HEK293 (cell line): ENCODE data around the gene ALG12.
A peak's percentile ranks its signal among the peaks of the same experiment; 100 is the strongest.

Source experiments
- GFI1B ChIP-seq: fragments of 450-650 bp; formaldehyde crosslinking; IDR thresholded peaks from 2 replicates; pipeline ENCODE4 v1.5.1; 2016; ENCODE audit warnings: missing biosample characterization, missing genetic modification characterization
- GLIS2 ChIP-seq: fragments of 450-650 bp; formaldehyde crosslinking; IDR thresholded peaks from 2 replicates; pipeline ENCODE4 v1.5.1; 2016; ENCODE audit warnings: missing biosample characterization, missing genetic modification characterization
- HIC1 ChIP-seq: fragments of 450-650 bp; formaldehyde crosslinking; IDR thresholded peaks from 2 replicates; pipeline ENCODE4 v1.5.1; 2016; ENCODE audit warnings: missing biosample characterization, missing genetic modification characterization
- KLF17 ChIP-seq: fragments of 450-650 bp; formaldehyde crosslinking; IDR thresholded peaks from 2 replicates; pipeline ENCODE4 v1.5.1; 2016; ENCODE audit warnings: missing biosample characterization, missing genetic modification characterization
- KLF9 ChIP-seq: fragments of 450-650 bp; formaldehyde crosslinking; IDR thresholded peaks from 2 replicates; pipeline ENCODE4 v1.5.1; 2016; ENCODE audit warnings: missing biosample characterization, missing genetic modification characterization, low read depth
- PRDM10 ChIP-seq: fragments of 450-650 bp; formaldehyde crosslinking; IDR thresholded peaks from 2 replicates; pipeline ENCODE4 v1.5.1; 2016; ENCODE audit warnings: missing biosample characterization, missing genetic modification characterization
- RBAK ChIP-seq: fragments of 450-650 bp; formaldehyde crosslinking; IDR thresholded peaks from 2 replicates; pipeline ENCODE4 v1.5.1; 2016; ENCODE audit warnings: missing biosample characterization, missing genetic modification characterization
- YY1 ChIP-seq: fragments of 450-650 bp; formaldehyde crosslinking; IDR thresholded peaks from 2 replicates; pipeline ENCODE4 v1.5.1; 2018; ENCODE audit warnings: missing biosample characterization, missing genetic modification characterization
- ZBTB1 ChIP-seq: fragments of 450-650 bp; formaldehyde crosslinking; IDR thresholded peaks from 2 replicates; pipeline ENCODE4 v1.5.1; 2016; ENCODE audit warnings: missing biosample characterization, missing genetic modification characterization
- ZBTB11 ChIP-seq: fragments of 450-650 bp; formaldehyde crosslinking; conservative IDR thresholded peaks from 2 replicates; pipeline ENCODE4 v1.5.1; 2016; ENCODE audit warnings: low read depth, missing biosample characterization, missing genetic modification characterization
- ZEB2 ChIP-seq: fragments of 450-650 bp; formaldehyde crosslinking; IDR thresholded peaks from 2 replicates; pipeline ENCODE4 v1.5.1; 2016; ENCODE audit warnings: missing biosample characterization, missing genetic modification characterization
- ZFP69B ChIP-seq: fragments of 450-650 bp; formaldehyde crosslinking; IDR thresholded peaks from 2 replicates; pipeline ENCODE4 v1.5.1; 2016; ENCODE audit warnings: missing biosample characterization, missing genetic modification characterization
- ZNF2 ChIP-seq: fragments of 450-650 bp; formaldehyde crosslinking; IDR thresholded peaks from 2 replicates; pipeline ENCODE4 v1.5.1; 2016; ENCODE audit warnings: missing biosample characterization, missing genetic modification characterization
- ZNF311 ChIP-seq: fragments of 450-650 bp; formaldehyde crosslinking; IDR thresholded peaks from 2 replicates; pipeline ENCODE4 v1.5.1; 2017; ENCODE audit warnings: missing biosample characterization, missing genetic modification characterization, borderline replicate concordance
- ZNF366 ChIP-seq: fragments of 450-650 bp; formaldehyde crosslinking; conservative IDR thresholded peaks from 2 replicates; pipeline ENCODE4 v1.5.1; 2016; ENCODE audit warnings: missing biosample characterization, missing genetic modification characterization
- ZNF391 ChIP-seq: fragments of 450-650 bp; formaldehyde crosslinking; IDR thresholded peaks from 2 replicates; pipeline ENCODE4 v1.5.1; 2016; ENCODE audit warnings: low read depth, missing biosample characterization, missing genetic modification characterization, borderline replicate concordance
- ZNF398 ChIP-seq: fragments of 450-650 bp; formaldehyde crosslinking; IDR thresholded peaks from 2 replicates; pipeline ENCODE4 v1.5.1; 2017; ENCODE audit warnings: missing biosample characterization, missing genetic modification characterization
- ZNF449 ChIP-seq: fragments of 450-650 bp; formaldehyde crosslinking; IDR thresholded peaks from 2 replicates; pipeline ENCODE4 v1.5.1; 2017; ENCODE audit warnings: missing biosample characterization, mild to moderate bottlenecking, missing genetic modification characterization, moderate library complexity
- ZNF529 ChIP-seq: fragments of 450-650 bp; formaldehyde crosslinking; IDR thresholded peaks from 2 replicates; pipeline ENCODE4 v1.5.1; 2017; ENCODE audit warnings: missing genetic modification characterization, missing biosample characterization; ENCODE audit not compliant: insufficient replicate concordance
- ZNF610 ChIP-seq: fragments of 450-650 bp; formaldehyde crosslinking; IDR thresholded peaks from 2 replicates; pipeline ENCODE4 v1.5.1; 2016; ENCODE audit warnings: missing biosample characterization, missing genetic modification characterization, borderline replicate concordance
- ZNF747 ChIP-seq: fragments of 450-650 bp; formaldehyde crosslinking; IDR thresholded peaks from 2 replicates; pipeline ENCODE4 v1.5.1; 2016; ENCODE audit warnings: missing biosample characterization, missing genetic modification characterization
- ZNF76 ChIP-seq: fragments of 450-650 bp; formaldehyde crosslinking; IDR thresholded peaks from 2 replicates; pipeline ENCODE4; 2016; ENCODE audit warnings: low read depth, missing biosample characterization, missing genetic modification characterization, borderline replicate concordance
- ZNF776 ChIP-seq: fragments of 450-650 bp; formaldehyde crosslinking; IDR thresholded peaks from 2 replicates; pipeline ENCODE4 v1.5.0; 2017; ENCODE audit warnings: missing biosample characterization, missing genetic modification characterization, borderline replicate concordance
- ZSCAN23 ChIP-seq: fragments of 450-650 bp; formaldehyde crosslinking; IDR thresholded peaks from 2 replicates; pipeline ENCODE4 v1.5.1; 2016; ENCODE audit warnings: missing biosample characterization, missing genetic modification characterization

The ALG12 gene

GRCh38 chr22:49852898-49853894 lies 65.0 kb downstream of the ALG12 start, which contains the start of gene ZBED4 (continued):
- no peak for TF ChIP-seq ZNF776 (tag by site-specific recombination)
- TF ChIP-seq ZNF747 (tag by site-specific recombination), result no peak
- TF ChIP-seq ZNF76, result peak; percentile 72; the same call in 1 of the 2 replicates
- TF ChIP-seq HIC1 (tag by site-specific recombination), result peak; percentile 90
- peak; percentile 87 for TF ChIP-seq ZEB2 (tag by site-specific recombination)
- TF ChIP-seq ZNF366, result no peak
- peak; percentile 44; the same call in 1 of the 2 replicates for TF ChIP-seq YY1 (tag by site-specific recombination)
- no peak for TF ChIP-seq ZNF529
- TF ChIP-seq ZNF610 (tag by site-specific recombination), result 0 out of 2 replicates have a peak, but pooled peaks have one; percentile 53
- TF ChIP-seq KLF17, result peak; percentile 52; the same call in 1 of the 2 replicates
- peak; percentile 75 for TF ChIP-seq KLF9 (tag by site-specific recombination)
- peak; percentile 48; the same call in 1 of the 2 replicates for TF ChIP-seq ZBTB11 (tag by site-specific recombination)
- peak; percentile 69; the same call in 1 of the 2 replicates for TF ChIP-seq ZNF391 (tag by site-specific recombination)
- peak; percentile 60 for TF ChIP-seq ZNF2 (tag by site-specific recombination)
- TF ChIP-seq ZNF449 (tag by site-specific recombination), result peak; percentile 75
- peak; percentile 40 for TF ChIP-seq ZNF398
- no peak for TF ChIP-seq ZSCAN23
- TF ChIP-seq ZNF311 (tag by site-specific recombination), result no peak
- TF ChIP-seq RBAK, result no peak
- TF ChIP-seq PRDM10 (tag by site-specific recombination), result peak; percentile 91
- peak; percentile 58 for TF ChIP-seq ZFP69B (tag by site-specific recombination)
- no peak for TF ChIP-seq GFI1B (tag by site-specific recombination)
- TF ChIP-seq ZBTB1 (tag by site-specific recombination), result peak; percentile 66; the same call in 1 of the 2 replicates
- peak; percentile 95 for TF ChIP-seq GLIS2 (tag by site-specific recombination)
